HG02840 (cell line): ENCODE data around the gene ANO9.
"Not testable (repeated sequence)": the region's sequence is repeated elsewhere in the genome, so short reads cannot be mapped to it uniquely, and the experiment has no call there.

Experiments
- ATAC-seq: cut with Tn5 transposase; IDR thresholded peaks from one replicate; pipeline ENCODE4 v1.9.1; 2021; ENCODE audit warnings: mild to moderate bottlenecking, moderate library complexity, moderate number of reproducible peaks; ENCODE audit not compliant: unreplicated experiment, low FRiP score

The ANO9 gene

DNA sequence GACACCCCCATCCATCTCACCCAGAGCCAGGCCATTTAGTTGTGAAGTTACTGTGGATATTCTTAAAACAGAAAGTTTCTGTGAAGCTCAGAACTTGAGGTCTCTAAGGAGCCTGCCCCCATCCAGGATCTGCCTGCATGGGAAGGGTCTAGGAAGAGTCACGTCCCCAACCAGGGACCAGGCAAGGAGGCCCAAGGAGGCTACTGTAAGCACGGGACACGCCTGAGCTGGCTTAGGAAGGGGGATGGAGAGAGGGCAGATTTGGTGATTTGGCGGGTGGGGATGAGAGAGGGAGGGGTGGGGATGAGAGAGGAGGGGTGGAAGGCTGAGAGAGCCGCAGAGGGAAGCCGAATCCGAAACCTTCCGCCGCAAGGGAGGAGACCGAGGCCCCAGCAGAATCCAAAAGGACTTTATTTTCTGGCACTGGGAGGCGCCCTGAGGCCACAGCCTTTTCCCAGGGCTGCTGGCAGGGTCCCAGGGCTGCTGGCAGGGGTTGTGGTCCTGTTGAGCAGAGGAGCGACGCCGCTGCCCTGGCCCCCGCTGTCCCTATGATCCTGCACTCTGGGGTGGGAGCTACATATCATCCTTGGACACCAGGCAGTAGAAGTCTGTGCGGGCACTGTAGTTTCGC lies 36.4 kb downstream of the ANO9 start:
- no peak for ATAC-seq

- no peak for ATAC-seq
Observed at GRCh38 chr11:404551-405264, 37.1 kb downstream of the ANO9 start.

DNA sequence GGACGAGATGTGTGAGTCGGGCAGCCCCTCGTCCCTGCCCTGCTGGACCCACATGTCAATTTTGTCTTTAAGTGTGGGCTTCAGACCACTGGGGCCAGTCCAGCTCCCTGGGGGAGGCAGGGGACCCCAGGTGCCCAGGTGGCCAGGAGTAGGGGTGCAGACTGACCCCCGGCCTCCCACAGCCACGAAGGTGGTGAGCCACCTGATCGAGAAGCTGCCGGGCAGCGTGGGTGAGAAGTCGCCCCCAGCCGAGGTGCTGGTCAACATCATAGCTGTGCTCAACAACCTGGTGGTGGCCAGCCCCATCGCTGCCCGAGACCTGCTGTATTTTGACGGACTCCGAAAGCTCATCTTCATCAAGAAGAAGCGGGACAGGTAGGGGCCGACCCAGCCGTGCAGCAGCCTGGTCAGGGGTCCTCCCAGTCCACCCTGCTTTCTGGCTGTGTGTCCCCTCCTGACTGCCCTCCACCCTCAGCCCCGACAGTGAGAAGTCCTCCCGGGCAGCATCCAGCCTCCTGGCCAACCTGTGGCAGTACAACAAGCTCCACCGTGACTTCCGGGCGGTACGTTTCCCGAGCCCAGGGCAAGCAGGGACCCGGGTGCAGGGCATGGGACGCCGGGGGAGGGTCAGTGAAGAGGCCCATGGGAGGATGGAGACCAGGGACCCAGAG lies 37.9 kb downstream of the ANO9 start:
- no peak for ATAC-seq

DNA sequence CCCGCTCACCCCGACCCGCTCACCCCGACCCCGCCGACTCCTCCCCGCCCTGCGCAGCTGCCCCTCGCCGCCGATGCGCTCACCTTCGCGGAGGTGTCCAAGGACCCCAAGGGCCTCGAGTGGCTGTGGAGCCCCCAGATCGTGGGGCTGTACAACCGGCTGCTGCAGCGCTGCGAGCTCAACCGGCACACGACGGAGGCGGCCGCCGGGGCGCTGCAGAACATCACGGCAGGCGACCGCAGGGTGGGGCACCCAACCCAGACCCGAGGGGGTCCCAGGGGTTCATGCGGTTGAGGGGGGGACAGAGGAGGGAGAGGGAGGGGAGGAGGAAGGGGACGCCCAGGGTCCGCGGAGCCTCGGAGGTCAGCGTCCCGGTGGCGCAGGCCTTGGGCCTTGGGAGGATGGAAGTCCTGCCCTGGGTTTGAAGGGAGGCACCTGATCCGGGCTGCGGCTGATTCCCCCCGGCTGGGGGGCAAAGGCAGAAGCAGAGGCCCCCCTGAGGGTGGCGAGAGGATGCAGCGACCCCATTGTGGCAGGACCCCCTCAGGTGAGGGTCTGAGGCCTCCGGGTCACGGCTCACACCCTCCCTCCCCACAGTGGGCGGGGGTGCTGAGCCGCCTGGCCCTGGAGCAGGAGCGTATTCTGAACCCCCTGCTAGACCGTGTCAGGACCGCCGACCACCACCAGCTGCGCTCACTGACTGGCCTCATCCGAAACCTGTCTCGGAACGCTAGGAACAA lies 38.6 kb downstream of the ANO9 start:
- no peak for ATAC-seq

DNA sequence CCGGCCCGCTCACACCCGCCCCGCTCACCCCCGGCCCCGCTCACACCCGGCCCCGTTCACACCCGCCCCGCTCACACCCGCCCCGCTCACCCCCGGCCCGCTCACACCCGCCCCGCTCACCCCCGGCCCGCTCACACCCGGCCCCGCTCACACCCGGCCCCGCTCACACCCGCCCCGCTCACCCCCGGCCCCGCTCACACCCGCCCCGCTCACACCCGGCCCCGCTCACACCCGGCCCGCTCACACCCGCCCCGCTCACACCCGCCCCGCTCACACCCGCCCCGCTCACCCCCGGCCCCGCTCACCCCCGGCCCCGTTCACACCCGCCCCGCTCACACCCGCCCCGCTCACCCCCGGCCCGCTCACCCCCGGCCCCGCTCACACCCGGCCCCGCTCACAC lies 40.6 kb downstream of the ANO9 start:
- not testable (repeated sequence) for ATAC-seq

GRCh38 chr11:400241-400689 lies 41.5 kb downstream of the ANO9 start:
- ATAC-seq = no peak

DNA sequence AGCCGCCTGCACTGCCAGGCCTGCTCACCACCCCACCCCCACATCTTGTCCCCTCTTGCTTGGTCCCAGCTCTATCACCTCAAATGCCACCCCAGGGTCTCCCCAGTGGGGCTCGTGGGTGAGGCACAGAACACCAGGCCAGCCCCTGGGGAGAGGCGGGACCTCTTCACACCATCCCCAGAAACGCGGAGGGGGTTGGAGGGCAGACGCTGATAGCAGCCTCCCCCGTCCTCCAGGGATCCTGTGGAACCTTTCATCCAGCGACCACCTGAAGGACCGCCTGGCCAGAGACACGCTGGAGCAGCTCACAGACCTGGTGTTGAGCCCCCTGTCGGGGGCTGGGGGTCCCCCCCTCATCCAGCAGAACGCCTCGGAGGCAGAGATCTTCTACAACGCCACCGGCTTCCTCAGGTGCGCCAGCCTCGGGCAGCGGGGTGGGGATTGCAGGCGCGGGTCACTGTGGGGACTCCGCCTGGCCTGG lies 42.0 kb downstream of the ANO9 start:
- no peak for ATAC-seq

GRCh38 chr11:398826-399225 lies 43.0 kb downstream of the ANO9 start:
- ATAC-seq = no peak

- peak; percentile 62 for ATAC-seq
Observed at GRCh38 chr11:396948-397548, 44.8 kb downstream of the ANO9 start.

DNA sequence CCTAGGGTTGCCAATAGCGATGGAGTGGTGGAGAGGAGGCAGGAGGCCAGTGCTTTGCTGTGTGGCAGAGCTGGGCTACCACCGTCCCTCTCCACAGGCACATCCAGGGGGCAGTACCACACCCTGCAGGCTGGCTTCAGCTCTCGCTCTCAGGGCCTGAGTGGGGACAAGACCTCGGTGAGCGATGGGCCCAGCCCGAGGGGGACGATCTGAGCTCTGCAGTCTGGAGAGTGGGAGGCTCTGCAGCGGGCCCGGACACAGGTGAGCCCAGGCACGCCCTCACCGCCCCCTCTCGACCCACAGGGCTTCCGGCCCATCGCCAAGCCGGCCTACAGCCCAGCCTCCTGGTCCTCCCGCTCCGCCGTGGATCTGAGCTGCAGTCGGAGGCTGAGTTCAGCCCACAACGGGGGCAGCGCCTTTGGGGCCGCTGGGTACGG lies 45.3 kb downstream of the ANO9 start:
- ATAC-seq = peak; percentile 26

DNA sequence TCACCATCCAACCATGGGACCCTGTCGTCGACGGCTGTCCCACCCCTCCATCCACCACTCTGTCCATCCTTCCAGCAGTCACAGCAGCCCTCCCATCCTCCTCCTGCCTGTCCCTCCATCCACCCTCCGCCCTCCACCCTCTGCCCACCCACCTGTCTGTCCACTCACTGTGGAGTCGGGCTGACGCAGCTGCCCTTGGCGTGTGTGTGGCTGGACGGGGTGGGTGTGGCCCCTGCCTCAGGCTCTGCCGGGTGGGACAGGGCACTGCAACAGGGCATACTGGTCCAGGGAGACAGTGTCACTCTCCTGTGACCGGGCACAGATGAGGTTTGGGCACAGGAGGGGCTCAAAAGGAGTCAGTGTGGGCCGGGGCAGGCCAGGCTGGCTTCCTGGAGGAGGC lies 45.9 kb downstream of the ANO9 start:
- ATAC-seq = no peak

DNA sequence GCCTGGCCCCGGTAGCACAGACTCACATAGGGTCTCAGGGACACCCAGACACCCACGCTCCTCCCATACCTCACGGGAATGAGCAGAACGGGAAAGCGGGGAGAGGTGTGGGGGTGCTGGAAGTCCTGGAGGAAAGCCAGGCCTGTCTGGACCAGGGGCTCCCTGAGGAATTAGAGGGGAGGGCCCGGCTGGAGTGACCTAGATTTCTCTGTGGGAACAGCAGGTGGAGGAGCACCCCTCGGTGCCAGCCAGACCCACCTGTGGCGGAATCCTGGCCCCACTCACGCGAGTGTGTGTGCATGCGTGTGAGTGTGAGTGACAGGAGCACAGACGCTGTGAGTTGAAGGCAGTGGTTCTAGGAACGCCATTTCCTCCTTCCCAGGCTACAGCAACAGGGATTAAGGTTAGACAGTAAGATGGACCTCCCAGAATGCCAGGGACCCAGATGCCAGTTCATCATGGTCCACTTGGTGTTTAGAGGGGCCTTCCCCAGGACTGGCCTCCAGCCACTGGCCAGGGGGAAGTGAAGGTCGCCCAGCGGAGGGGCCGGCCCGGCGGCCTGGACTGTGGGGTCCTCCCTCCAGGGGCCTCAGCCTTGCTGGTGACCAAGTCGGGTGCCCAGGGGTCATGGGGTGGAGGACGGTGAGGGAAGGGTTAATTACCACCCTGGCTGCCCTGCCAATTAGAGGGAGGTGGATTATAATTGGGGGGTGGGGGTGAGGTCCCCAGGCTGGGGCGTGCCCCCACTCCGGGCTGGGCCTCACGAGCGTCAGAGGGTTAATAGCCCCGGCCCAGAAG lies 46.8 kb downstream of the ANO9 start:
- ATAC-seq = no peak

DNA sequence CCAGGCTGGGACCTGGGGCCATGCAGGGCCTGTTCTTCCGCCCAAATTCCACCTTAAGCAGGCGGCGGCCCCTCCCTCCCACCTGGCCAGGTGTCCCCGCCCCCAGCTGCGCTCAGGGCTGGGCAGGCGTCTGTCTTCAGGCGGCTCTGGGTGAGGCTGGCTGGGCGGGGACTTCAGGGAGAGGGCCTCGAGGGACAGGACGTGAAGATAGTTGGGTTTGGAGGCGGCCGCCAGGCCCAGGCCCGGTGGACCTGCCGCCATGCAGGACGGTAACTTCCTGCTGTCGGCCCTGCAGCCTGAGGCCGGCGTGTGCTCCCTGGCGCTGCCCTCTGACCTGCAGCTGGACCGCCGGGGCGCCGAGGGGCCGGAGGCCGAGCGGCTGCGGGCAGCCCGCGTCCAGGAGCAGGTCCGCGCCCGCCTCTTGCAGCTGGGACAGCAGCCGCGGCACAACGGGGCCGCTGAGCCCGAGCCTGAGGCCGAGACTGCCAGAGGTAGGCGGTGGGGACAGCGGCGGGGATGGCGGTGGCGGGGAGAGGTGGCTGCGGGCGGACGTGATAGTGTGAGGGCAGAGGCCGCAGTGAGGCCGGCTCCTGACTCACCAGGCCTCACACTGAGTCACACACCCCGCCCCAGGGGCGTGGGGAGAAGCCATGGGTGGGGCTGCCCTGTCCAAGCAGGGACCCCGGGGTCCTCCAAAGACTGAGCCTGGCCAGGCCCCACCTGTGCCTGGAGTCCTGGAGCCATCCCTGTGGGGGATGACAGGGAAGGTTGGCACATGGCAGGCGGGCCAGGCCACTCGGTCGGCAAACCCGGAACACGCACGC lies 47.6 kb downstream of the ANO9 start, which contains the start of gene PKP3:
Gene PKP3 (plus strand): TSS at position 176 of the 824 bp plus-strand sequence. CDS start 84 bp downstream, at position 260.
- ATAC-seq = no peak

- ATAC-seq = no peak
Observed at GRCh38 chr11:393219-394033, 48.4 kb downstream of the ANO9 start.

GRCh38 chr11:392102-392777 lies 49.6 kb downstream of the ANO9 start:
- no peak for ATAC-seq

DNA sequence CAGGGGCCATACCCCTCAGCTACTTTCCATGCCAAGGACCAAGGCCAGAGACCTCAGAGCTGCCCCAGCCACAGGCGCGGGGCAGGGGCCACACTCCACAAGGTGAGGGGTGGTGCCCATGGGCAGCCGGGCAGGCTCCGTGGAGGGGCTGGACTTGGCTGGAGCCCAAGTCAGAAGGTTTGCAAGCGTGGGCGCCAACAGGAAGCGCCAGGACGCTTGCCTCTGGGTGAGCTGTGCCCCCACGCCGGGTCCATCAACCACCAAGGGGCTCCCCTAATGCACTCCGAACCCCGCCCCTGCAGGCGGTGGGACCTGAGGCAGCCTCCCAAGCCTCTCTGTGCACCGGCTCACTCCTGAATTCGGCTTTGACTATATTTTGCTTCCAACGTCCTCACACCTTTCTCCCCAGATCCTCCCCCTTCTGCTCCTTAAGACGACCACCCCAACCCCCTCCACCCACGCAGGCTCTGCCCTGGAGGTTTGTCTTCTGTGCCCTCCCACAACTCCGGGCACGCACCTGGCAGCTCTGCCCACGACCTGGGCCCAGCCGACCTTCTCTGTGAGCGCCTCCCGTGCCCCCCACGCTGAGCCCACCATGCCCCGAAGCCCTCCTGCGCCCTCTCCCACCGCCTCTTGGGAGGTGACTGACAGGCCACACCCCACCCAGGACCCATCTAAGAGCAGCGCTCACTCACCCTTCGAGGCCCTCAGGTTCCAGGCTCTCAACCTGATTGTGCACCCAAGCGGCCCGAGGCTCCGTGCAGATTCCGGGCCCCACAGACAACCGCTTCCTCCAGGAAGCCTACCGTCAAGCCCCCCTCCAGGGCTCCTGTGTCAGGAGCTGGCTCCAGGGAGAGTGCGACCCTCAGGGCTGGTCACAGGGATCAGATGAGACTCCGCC lies 50.4 kb downstream of the ANO9 start:
- no peak for ATAC-seq
